Stimulated activated naive CD8-positive, alpha-beta T cell treated with anti-CD3 and anti-CD28 coated beads, Interleukin-15, Interleukin-2, amounts not matched to agents 100 U/mL and 50 U/mL, for 24 hours (primary cell): ENCODE measurements around the gene SP100.
"Not testable (repeated sequence)": the region's sequence is repeated elsewhere in the genome, so short reads cannot be mapped to it uniquely, and the experiment has no call there.

Source experiments
- ATAC-seq: fragments of 150-1000 bp; cut with Tn5 transposase; one replicate; pipeline ENCODE4 v1.10.0; 2021
- DNase-seq: peaks from one replicate; pipeline ENCODE4 v3.0.0; 2021

SP100 gene

GRCh38 chr2:230457793-230458192 lies 41.8 kb downstream of the SP100 start:
- no peak for DNase-seq

GRCh38 chr2:230459216-230459615 lies 43.2 kb downstream of the SP100 start:
- ATAC-seq: no peak
- no peak for DNase-seq

More at GRCh38 chr2:230457793-230458192, 41.8 kb downstream of the SP100 start:
- ATAC-seq: peak; percentile 33

GRCh38 chr2:230471074-230471473 lies 55.1 kb downstream of the SP100 start:
- DNase-seq: no peak
- no peak for ATAC-seq

- peak; percentile 98 for ATAC-seq
- peak; percentile 48 for DNase-seq
These were observed 56.6 kb downstream of the SP100 start for GRCh38 chr2:230472621-230473018.

GRCh38 chr2:230473378-230473777 lies 57.4 kb downstream of the SP100 start:
- DNase-seq: peak; percentile 21
- peak; percentile 40 for ATAC-seq

- ATAC-seq: no peak
These were observed 59.1 kb downstream of the SP100 start for GRCh38 chr2:230475143-230475542.

GRCh38 chr2:230485801-230486341 lies 69.9 kb downstream of the SP100 start:
- DNase-seq (no peak), ATAC-seq (no peak)

More at GRCh38 chr2:230475143-230475542, 59.1 kb downstream of the SP100 start:
- DNase-seq: no peak

- not testable (repeated sequence) for DNase-seq, ATAC-seq
These were observed 75.2 kb downstream of the SP100 start for GRCh38 chr2:230491219-230491618.

- DNase-seq: no peak
- ATAC-seq: no peak
These were observed 76.1 kb downstream of the SP100 start for GRCh38 chr2:230492107-230492506.

GRCh38 chr2:230494980-230495379 lies 79.0 kb downstream of the SP100 start:
- DNase-seq (no peak), ATAC-seq (no peak)

GRCh38 chr2:230496891-230497290 lies 80.9 kb downstream of the SP100 start:
- DNase-seq (no peak), ATAC-seq (peak; percentile 32)

GRCh38 chr2:230498506-230499107 lies 82.6 kb downstream of the SP100 start:
- DNase-seq (no peak), ATAC-seq (no peak)

GRCh38 chr2:230502593-230502992 lies 86.6 kb downstream of the SP100 start:
- DNase-seq (no peak), ATAC-seq (no peak)

- DNase-seq: no peak
- no peak for ATAC-seq
These were observed 87.8 kb downstream of the SP100 start for GRCh38 chr2:230503798-230504197.

GRCh38 chr2:230505162-230505561 lies 89.2 kb downstream of the SP100 start:
- DNase-seq: no peak
- no peak for ATAC-seq

- no peak for ATAC-seq
- DNase-seq: no peak
These were observed 97.2 kb downstream of the SP100 start for GRCh38 chr2:230512955-230513748.

- DNase-seq (no peak), ATAC-seq (no peak)
These were observed 104.3 kb downstream of the SP100 start for GRCh38 chr2:230520061-230520874.

- DNase-seq (no peak), ATAC-seq (no peak)
These were observed 104.8 kb downstream of the SP100 start for GRCh38 chr2:230520875-230521155.

GRCh38 chr2:230521386-230521785 lies 105.4 kb downstream of the SP100 start:
- ATAC-seq: no peak
- DNase-seq: no peak

- ATAC-seq (no peak), DNase-seq (no peak)
These were observed 109.7 kb downstream of the SP100 start for GRCh38 chr2:230525682-230526081.

- ATAC-seq (peak; percentile 89), DNase-seq (peak; percentile 43)
These were observed 121.6 kb downstream of the SP100 start for GRCh38 chr2:230537531-230537976.

GRCh38 chr2:230540332-230540731 lies 124.3 kb downstream of the SP100 start:
- no peak for DNase-seq
- no peak for ATAC-seq

- DNase-seq: no peak
- peak; percentile 14 for ATAC-seq
These were observed 126.0 kb downstream of the SP100 start for GRCh38 chr2:230541934-230542380.
